ENCODE data around the gene HSCB.
A peak's percentile ranks its signal among the peaks of the same experiment; 100 is the strongest.
"Not testable (repeated sequence)": the region's sequence is repeated elsewhere in the genome, so short reads cannot be mapped to it uniquely, and the experiment has no call there.

Gene HSCB

DNA sequence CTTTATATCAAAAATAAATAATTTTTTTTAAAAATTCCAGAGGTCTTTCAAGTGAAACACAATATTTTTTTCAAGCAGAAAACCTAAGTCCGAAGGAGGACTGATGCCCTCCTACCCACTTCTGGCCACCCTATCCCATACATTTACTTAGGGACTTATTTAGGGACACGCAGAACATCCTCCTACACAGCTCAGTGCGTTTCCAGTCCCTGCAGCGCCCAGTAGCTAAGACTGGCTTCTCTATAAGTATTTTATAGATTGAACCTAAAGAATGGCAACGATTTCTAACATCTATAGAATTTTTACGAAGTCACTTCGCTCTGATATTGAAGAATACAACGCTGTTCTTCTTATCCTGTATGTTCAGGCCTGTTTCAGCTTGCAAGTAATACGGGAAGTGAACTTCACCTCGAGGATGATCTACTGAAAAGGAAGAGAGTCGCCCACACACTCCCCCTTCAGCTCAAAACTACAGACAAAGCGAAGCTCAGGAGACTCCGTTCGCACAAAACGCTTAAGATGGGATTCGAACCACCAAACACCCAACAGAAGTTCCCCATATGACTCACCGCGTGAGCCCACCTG is 547 bp upstream of the HSCB start:
- DNase-seq, result no peak

GRCh38 chr22:28742562-28742962 is 723 bp downstream of the HSCB start:
- DNase-seq, result no peak

GRCh38 chr22:28743852-28744251 is 2.0 kb downstream of the HSCB start:
- DNase-seq, result no peak

DNA sequence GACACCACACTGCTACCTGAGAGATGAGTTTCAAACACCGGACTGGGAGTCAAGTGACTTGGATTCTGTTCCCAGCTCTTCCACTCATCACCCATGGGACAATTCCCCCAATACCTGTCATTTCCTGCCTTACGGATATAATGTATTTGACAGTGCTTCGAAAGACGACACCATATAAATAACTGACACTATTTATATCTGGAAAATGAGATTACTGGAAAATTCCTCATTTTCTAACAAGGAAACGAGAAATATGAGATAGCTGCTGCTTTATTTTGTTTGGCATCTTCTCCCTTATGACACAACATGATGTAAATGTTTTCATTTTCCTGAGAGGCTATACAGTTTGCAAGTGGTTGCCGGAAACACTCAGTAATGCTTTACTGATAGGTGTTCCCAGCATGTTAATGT is 8.6 kb downstream of the HSCB start:
- no peak for DNase-seq

GRCh38 chr22:28754512-28754911 is 12.7 kb downstream of the HSCB start:
- not testable (repeated sequence) for DNase-seq

GRCh38 chr22:28759861-28760560 is 18.2 kb downstream of the HSCB start:
- no peak for DNase-seq

GRCh38 chr22:28761449-28761755 is 19.6 kb downstream of the HSCB start:
- no peak for DNase-seq

DNA sequence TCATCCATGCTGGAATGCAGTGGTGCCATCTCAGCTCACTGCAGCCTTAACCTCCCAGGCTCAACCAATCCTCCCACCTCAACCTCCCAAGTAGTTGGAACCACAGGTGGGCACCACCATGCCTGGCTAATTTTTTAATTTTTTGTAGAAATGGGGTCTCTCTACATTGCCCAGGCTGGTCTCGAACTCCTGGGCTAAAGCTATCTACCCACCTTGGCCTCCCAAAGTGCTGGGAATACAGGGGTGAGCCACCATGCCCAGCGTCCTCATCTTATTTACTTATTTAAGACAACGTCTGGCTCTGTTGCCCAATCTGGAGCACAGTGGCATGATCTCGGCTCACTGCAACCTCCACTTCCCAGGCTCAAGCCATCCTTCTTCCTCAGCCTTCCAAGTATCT is 20.2 kb downstream of the HSCB start:
- not testable (repeated sequence) for DNase-seq

DNA sequence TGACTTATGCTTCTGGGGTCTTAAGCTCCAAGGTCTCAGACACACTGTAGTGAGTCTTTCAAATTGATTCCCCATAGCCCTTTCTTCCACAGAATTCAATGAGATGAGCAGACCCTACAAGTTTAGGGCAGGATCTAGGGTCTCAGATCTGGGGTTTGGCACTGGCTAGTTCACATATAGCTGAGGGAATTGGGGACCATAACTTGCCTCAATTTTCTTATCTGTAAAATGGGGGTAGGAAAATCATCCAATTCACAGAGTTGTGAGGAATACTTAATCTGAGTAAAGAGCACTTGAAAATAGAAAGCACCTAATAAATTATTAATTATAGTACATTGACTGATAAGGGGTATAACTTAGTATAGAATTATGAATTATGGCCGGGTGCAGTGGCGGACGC is 24.8 kb downstream of the HSCB start:
- no peak for DNase-seq

GRCh38 chr22:28768701-28769393 is 27.0 kb downstream of the HSCB start:
- no peak for DNase-seq

DNA sequence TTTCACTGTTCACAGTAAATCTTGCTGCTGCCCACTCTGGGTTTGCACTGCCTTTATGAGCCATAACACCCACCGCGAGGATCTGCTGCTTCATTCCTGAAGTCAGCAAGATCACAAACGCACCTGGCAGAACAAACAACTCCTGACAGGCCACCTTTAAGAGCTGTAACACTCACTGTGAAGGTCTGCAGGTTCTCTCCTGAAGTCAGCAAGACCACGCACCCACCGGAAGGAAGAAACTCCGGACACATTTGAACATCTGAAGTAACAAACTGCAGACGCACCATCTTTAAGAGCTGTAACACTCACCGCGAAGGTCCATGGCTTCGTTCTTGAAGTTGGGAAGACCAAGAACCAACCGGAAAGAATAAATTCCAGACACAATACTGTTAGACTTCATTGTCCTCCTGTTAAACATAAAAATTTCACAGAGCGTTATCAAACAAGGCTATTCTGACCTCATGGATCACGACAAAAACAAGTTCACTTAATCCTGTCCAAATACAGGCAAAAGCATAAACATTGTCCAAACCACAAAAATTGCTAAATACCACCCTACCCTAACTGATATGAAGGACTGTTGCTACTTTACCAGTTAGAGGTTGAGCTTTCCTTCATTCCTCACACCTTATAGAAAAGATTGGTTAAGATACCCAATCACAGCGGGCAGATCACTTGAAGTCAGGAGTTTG is 27.7 kb downstream of the HSCB start:
- DNase-seq, result no peak

- DNase-seq, result no peak
Measured at GRCh38 chr22:28771195-28771791, 29.5 kb downstream of the HSCB start.

DNA sequence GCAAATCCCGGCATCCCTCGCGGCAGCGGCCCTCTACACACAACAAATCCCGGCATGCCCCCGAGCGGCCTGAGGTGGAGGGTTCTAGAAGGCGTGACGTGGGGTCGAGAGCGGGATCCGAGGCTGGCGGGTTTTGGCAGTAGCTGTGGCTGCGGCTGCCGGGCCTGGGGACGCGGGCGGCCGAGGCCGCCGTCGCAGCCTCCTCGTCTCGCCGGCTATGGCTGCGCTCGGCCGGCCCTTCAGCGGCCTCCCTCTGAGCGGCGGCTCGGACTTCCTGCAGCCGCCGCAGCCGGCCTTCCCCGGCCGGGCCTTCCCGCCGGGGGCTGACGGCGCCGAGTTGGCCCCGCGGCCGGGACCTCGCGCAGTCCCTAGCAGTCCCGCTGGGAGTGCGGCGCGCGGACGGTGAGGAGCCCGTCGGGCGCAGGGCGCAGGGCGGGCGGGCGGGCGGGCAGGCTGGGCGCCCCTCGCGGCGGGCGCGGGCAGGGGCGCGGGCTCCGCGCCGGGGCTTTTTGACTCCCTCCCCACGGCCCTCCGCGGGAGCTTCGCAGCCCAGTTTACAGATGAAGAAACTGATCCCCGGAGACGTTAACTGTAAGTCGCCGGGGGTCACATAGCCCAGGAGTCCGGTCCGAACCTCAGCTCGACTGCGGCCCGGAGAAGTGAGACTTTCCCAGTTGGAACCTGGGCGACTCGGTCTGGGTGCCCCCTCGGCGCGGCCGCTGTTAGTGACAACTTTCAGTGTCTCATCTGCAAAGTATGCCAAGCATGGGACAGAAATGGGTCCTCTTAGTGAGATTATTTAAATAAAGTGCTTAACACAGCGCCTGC is 31.0 kb downstream of the HSCB start, which contains the start of gene CCDC117:
Gene CCDC117 (plus strand): TSS at position 63 of the 828 bp plus-strand sequence. CDS start 155 bp downstream, at position 218.
- peak; percentile 96 for DNase-seq

DNA sequence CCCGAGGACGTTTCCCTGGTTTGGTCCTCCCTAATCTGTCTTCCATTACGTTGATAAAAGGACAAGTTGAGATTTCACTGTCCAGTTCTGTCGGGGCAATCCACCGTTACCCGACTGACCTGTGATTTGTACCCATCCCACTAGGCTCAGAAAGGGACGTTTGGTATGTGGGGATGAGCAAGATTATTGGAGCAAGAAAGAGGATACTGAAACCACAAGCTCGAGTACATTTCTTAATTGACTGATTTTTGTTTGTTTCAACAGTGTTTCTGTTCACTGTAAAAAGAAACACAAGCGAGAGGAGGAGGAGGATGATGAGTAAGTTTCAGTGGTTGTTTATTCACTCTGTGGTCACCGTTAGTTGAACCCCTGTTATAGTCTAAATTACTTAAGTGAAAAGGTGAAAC is 31.6 kb downstream of the HSCB start:
- no peak for DNase-seq

- DNase-seq, result no peak
Measured at GRCh38 chr22:28774378-28774777, 32.5 kb downstream of the HSCB start.

GRCh38 chr22:28779833-28780232 is 38.0 kb downstream of the HSCB start:
- no peak for DNase-seq

GRCh38 chr22:28780296-28780695 is 38.5 kb downstream of the HSCB start:
- DNase-seq, result no peak

DNA sequence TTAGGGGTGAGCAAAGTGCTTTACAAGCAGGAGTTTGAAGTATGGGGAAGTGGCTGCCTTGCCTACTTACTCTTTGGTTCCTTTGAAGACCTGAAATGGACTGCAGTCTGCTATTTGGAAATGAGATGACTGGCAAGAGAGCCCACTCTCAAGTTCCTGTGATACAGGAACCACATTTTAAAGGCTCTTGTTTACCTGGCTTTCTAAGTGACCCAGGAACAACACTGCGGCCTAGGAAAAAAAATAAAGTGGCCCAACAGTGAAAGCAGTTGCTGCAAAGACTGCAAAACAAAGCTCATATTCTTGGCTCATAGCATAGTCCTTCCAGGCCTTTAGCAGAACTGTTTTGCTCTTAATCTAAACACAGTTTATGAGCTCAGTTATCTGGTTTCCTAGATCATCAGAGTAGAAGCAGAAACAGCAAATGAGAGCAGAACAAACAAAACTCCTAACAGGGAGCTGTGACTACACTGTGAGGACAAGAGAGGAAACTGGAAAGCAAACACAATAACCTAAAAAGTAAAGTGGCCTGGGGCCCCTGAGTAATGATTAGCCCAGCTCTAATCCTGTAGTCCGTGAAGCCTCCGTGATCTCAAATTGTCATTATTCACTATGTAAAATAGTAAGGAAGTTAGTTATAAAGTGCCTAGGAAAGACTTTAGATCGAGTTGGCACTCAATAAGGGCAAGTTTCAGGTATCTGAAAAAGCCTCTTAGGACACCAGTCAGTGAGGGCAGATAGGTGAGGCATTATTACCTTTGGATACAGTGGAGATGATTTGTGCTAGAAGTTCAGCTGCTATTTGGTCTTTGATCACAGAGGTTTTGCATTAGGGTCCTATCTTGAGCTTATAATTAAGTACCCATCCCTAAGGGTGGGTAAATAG is 42.2 kb downstream of the HSCB start:
- no peak for DNase-seq

GRCh38 chr22:28788601-28789000 is 46.8 kb downstream of the HSCB start:
- DNase-seq, result no peak

DNA sequence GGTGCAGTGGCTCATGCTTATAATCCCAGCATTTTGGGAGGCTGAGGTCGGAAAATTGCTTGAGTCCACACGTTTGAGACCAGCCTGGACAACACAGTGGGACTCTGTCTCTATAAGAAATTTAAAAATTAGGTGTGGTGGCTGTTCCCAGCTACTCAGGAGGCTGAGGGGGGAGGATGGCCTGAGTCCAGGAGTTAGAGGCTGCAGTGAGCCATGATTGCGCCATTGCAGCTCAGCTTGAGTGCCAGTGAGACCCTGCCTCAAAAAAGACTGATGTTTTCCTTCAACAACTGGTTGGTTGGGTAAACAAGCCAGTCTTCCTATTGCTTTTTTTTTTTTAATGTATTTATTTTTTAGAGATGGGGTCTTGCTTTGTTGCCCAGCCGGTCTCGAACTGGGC is 49.3 kb downstream of the HSCB start:
- no peak for DNase-seq

GRCh38 chr22:28791841-28792490 is 50.1 kb downstream of the HSCB start:
- DNase-seq, result no peak

Measured in stimulated activated CD4-positive, alpha-beta T cell treated with anti-CD3 and anti-CD28 coated beads, Interleukin-15, amount 100 ng/mL, for 24 hours (primary cell).